ENCODE results near the gene LCAT. TPM values are rescaled to one million over a fixed set of nuclear protein-coding genes. Genes with fewer than 3 reads are reported as not detected.

The LCAT gene
- total and polyA plus RNA-seq, 2 donors (not counting 1 experiment from before 2014, with no cell fraction given), result 7.6 to 16.3 TPM

DNA sequence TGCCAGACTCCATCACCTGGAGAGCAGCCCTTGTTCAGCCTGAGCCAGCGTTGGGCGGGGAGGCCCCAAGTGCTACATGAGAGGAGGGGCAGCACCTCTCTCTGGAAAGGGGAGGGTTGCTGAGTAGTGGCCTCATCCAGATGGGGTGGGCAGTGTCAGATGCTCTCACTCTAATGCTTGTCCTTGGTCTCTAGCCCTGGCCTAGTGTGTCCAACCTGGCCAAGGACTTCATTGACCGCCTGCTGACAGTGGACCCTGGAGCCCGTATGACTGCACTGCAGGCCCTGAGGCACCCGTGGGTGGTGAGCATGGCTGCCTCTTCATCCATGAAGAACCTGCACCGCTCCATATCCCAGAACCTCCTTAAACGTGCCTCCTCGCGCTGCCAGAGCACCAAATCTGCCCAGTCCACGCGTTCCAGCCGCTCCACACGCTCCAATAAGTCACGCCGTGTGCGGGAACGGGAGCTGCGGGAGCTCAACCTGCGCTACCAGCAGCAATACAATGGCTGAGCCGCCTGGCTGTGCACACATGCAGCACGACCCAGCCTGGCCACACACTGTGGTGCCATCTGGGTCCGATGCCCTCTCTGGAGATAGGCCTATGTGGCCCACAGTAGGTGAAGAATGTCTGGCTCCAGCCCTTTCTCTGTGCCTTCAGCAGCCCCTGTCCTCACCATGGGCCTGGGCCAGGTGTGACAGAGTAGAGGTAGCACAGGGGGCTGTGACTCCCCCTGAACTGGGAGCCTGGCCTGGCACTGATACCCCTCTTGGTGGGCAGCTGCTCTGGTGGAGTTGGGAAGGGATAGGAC lies 16.6 kb downstream of the LCAT start:
- Histone ChIP-seq H3K27ac (ENCODE audit: low read length in 2 of 2) (peak overlapping the region in 1 of 2 donors; percentile 21), H4K20me1 (ENCODE audit: control insufficient read depth, insufficient read depth, low read length, poor library complexity, severe bottlenecking) (peaks cover 42% of the 10 kb centered on the region), H3K27me3 (replicated peaks in 1 of 4; ENCODE audit: control extremely low read depth in 1 of 4, control insufficient read depth in 3 of 4, insufficient read depth in 4 of 4, low read length in 3 of 4) (no peaks in the 10 kb centered on the region), H3K4me2 (replicated peaks; ENCODE audit: low read depth, low read length, poor library complexity, severe bottlenecking) (no peak overlapping the region), H3K4me1 (ENCODE audit: control insufficient read depth in 2 of 2, insufficient read depth in 2 of 2, low read length in 2 of 2) (peaks cover 9 to 27% of the 10 kb centered on the region in 2 donors), H3K9ac (ENCODE audit: low read length) (no peak overlapping the region), H3K4me3 (ENCODE audit: control extremely low read depth in 1 of 5, extremely low read depth in 1 of 5, insufficient read depth in 1 of 5, low read depth in 2 of 5, low read length in 4 of 5) (no peak overlapping the region), H3K79me2 (ENCODE audit: control insufficient read depth, insufficient read depth, low read length) (peaks cover 41% of the 10 kb centered on the region), H3K36me3 (replicated peaks in 1 of 2; ENCODE audit: control extremely low read depth in 1 of 2, control insufficient read depth in 1 of 2, extremely low read depth in 1 of 2, insufficient read depth in 2 of 2, low read length in 1 of 2) (peaks cover 0 to 51% of the 10 kb centered on the region in 2 experiments), H3K9me3 (ENCODE audit: control extremely low read depth in 1 of 3, control insufficient read depth in 2 of 3, insufficient read depth in 1 of 3, low read length in 2 of 3) (no peaks in the 10 kb centered on the region), H2AFZ (ENCODE audit: insufficient read depth, low read depth, low read length, poor library complexity, severe bottlenecking) (no peak overlapping the region)
- ATAC-seq (ENCODE audit: low read depth), result no peak
- intact Hi-C loops (cut with micrococcal nuclease), result no loop called here
- H3K27me3 Mint-ChIP-seq, result no peaks in the 10 kb centered on the region
- H3K9me3 Mint-ChIP-seq (ENCODE audit: insufficient read depth), result no peaks in the 10 kb centered on the region
- TF ChIP-seq, protein P1, sequence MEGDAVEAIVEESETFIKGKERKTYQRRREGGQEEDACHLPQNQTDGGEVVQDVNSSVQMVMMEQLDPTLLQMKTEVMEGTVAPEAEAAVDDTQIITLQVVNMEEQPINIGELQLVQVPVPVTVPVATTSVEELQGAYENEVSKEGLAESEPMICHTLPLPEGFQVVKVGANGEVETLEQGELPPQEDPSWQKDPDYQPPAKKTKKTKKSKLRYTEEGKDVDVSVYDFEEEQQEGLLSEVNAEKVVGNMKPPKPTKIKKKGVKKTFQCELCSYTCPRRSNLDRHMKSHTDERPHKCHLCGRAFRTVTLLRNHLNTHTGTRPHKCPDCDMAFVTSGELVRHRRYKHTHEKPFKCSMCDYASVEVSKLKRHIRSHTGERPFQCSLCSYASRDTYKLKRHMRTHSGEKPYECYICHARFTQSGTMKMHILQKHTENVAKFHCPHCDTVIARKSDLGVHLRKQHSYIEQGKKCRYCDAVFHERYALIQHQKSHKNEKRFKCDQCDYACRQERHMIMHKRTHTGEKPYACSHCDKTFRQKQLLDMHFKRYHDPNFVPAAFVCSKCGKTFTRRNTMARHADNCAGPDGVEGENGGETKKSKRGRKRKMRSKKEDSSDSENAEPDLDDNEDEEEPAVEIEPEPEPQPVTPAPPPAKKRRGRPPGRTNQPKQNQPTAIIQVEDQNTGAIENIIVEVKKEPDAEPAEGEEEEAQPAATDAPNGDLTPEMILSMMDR (IDR thresholded peaks at IDR 0.05), result no peak
- TF ChIP-seq EZH2 (IDR thresholded peaks at IDR 0.05; ENCODE audit: borderline replicate concordance, insufficient read depth, low read depth, low read length, poor library complexity, severe bottlenecking), result no peak
- H3K4me3 Mint-ChIP-seq, result no peak overlapping the region
- no peak for DNase-seq
- CTCF ChIA-PET, result interaction anchor here (0.7 to 3.3 kb wide), 4 partner anchors 12 to 257 kb away, joined by 4 to 17 read pairs (median 8); no protein-coding TSS in a partner anchor
- 95% methylated on average over 21 of the region's 22 CpGs for WGBS (ENCODE audit: insufficient coverage)
- POLR2A ChIA-PET, result no interaction called here
- H3K4me1 Mint-ChIP-seq, result peaks cover 26% of the 10 kb centered on the region
- H3K27ac Mint-ChIP-seq, result no peak overlapping the region

DNA sequence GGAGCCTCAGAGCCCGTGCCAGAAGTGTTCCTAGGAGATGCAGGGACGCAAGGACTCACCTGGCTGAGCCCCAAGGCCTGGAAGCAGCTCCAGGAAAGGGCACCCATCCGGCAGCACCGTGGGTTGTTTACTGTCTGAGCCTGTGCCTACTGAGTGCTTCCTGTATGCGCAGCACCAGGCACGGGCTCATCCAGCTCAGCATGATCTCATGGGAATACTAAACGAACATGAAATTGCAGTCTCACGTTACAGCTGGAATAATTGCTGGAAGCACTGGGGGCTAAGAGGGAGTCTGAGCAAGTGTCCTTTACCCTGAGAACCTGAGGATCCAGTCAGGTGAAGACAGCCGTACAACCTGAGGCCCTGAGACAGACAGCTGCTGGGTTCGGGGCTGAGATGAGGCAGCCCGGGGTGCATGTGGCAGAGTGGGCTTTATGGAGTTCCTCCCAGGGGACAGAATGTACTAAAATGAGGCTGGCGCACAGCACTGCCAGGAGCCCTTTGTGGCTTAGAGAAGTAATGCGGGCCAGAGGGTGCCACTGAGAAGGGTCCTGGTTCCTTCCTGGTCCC lies 17.7 kb downstream of the LCAT start:
- Mint-ChIP-seq H3K27me3 (no peaks in the 10 kb centered on the region), H3K4me1 (peaks cover 26% of the 10 kb centered on the region), H3K27ac (peak overlapping the region; percentile 75), H3K9me3 (ENCODE audit: insufficient read depth) (no peaks in the 10 kb centered on the region), H3K4me3 (peak overlapping the region; percentile 32)
- TF ChIP-seq EZH2 (IDR thresholded peaks at IDR 0.05; ENCODE audit: borderline replicate concordance, insufficient read depth, low read depth, low read length, poor library complexity, severe bottlenecking), result no peak
- TF ChIP-seq, protein P1 (IDR thresholded peaks at IDR 0.05), result no peak
- intact Hi-C loops (cut with micrococcal nuclease), result no loop called here
- DNase-seq, result no peak
- Histone ChIP-seq H2AFZ (ENCODE audit: insufficient read depth, low read depth, low read length, poor library complexity, severe bottlenecking) (no peak overlapping the region), H3K36me3 (replicated peaks in 1 of 2; ENCODE audit: control extremely low read depth in 1 of 2, control insufficient read depth in 1 of 2, extremely low read depth in 1 of 2, insufficient read depth in 2 of 2, low read length in 1 of 2) (peaks cover 0 to 44% of the 10 kb centered on the region in 2 experiments), H4K20me1 (ENCODE audit: control insufficient read depth, insufficient read depth, low read length, poor library complexity, severe bottlenecking) (peaks cover 42% of the 10 kb centered on the region), H3K27ac (ENCODE audit: low read length in 2 of 2) (peak overlapping the region in 1 of 2 donors; percentile 21), H3K4me3 (ENCODE audit: control extremely low read depth in 1 of 5, extremely low read depth in 1 of 5, insufficient read depth in 1 of 5, low read depth in 2 of 5, low read length in 4 of 5) (no peak overlapping the region), H3K79me2 (ENCODE audit: control insufficient read depth, insufficient read depth, low read length) (peaks cover 45% of the 10 kb centered on the region), H3K4me2 (replicated peaks; ENCODE audit: low read depth, low read length, poor library complexity, severe bottlenecking) (peak overlapping the region; percentile 26), H3K9me3 (ENCODE audit: control extremely low read depth in 1 of 3, control insufficient read depth in 2 of 3, insufficient read depth in 1 of 3, low read length in 2 of 3) (no peaks in the 10 kb centered on the region), H3K9ac (ENCODE audit: low read length) (no peak overlapping the region), H3K27me3 (replicated peaks in 1 of 4; ENCODE audit: control extremely low read depth in 1 of 4, control insufficient read depth in 3 of 4, insufficient read depth in 4 of 4, low read length in 3 of 4) (no peaks in the 10 kb centered on the region), H3K4me1 (ENCODE audit: control insufficient read depth in 2 of 2, insufficient read depth in 2 of 2, low read length in 2 of 2) (peaks cover 9 to 27% of the 10 kb centered on the region in 2 donors)
- ChIA-PET POLR2A (no interaction called here), CTCF (interaction anchor here (0.8 to 3.3 kb wide), 8 partner anchors 9 to 405 kb away, joined by 3 to 20 read pairs (median 4); no protein-coding TSS in a partner anchor)
- 14% methylated on average over 12 of the region's 13 CpGs for WGBS (ENCODE audit: insufficient coverage)
- ATAC-seq (ENCODE audit: low read depth), result no peak

Measured in B cell (primary cell).